NCI-H2029 (cell line): Measurements from ENCODE around the gene DAPP1.
"Not testable (repeated sequence)": the region's sequence is repeated elsewhere in the genome, so short reads cannot be mapped to it uniquely, and the experiment has no call there.

Experiments
- DNase-seq: peaks from one replicate; lab custom pipeline; 2025; lab: John Stamatoyannopoulos, UW

Gene DAPP1

GRCh38 chr4:99824070-99824599 is 7.5 kb downstream of the DAPP1 start:
- no peak for DNase-seq

GRCh38 chr4:99825272-99825671 is 8.6 kb downstream of the DAPP1 start:
- no peak for DNase-seq

DNA sequence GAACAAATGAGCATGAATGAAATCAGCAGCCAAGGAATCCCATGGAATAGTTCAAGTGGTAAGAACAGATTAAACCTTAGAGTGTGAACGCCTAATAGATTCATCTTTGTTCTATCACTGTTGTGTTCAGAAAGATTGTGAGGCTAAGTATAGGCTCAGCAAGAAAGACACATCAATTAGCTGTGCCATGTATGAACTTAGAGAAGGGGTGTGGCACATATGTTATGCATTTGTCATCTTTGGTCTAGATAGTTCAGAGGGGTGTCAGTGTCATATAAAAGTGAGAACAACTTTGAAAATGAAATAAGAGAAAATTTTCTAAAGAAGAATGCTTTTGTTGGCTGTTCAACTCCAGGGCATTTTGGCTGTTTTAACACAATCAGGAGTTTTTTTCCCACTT is 9.4 kb downstream of the DAPP1 start:
- DNase-seq: no peak

DNA sequence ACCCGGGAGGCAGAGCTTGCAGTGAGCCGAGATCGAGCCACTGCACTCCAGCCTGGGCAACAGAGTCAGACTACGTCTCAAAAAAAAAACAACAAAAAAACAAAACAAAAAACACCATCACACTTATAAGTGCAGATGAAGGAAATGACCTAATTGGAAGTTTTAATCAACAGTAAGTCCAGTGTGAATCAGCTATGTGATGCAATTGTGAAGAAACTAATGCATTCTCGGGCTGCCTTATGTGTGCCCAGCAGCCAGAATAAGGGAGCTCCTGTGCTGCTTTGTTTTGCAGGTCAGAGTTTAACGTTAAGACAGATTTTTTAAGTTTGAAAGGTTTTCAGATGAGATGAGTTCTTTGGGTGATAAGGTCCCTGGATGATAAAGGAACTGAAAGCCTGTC is 10.8 kb downstream of the DAPP1 start:
- DNase-seq: no peak

- DNase-seq: no peak
Observed at GRCh38 chr4:99827857-99828256, 11.2 kb downstream of the DAPP1 start.

DNA sequence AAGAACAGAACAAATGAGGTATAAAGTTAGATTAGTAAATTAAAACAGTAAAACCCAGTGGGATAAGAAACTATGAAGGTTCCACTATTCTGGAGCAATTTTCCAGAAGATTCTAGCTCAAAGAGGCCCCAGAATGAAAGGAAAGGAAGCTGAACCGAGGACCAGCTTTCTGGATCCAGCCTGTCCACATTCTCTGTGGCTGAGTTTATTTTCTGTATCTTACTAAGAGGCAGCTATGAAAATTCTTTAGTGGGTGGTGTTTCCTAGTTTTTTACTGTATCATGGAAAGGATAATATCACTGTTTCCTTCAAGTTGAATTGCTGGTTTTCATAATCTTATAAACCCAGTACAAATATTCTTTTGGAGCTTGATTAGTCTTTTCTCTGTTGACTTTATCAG is 11.8 kb downstream of the DAPP1 start:
- no peak for DNase-seq

- not testable (repeated sequence) for DNase-seq
Observed at GRCh38 chr4:99830051-99830450, 13.4 kb downstream of the DAPP1 start.

DNA sequence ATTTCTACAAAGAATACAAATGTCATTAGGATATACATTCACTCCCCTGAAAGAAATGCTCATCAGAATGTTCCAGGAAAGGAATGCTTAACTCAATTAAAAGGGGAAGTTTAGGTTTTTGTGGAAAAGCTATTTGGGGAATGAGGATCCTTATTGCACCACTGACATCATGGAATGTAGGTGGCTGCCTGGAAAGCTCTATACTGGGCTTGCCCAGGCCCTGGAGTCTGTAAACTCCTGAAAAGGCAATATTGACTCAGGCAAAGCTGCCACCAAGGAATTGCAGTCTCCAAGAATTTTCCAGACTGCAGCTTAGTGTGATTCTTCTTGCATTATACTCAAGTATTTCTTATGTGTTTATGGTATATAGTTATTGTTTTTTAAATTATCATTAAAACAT is 15.7 kb downstream of the DAPP1 start:
- DNase-seq: no peak

DNA sequence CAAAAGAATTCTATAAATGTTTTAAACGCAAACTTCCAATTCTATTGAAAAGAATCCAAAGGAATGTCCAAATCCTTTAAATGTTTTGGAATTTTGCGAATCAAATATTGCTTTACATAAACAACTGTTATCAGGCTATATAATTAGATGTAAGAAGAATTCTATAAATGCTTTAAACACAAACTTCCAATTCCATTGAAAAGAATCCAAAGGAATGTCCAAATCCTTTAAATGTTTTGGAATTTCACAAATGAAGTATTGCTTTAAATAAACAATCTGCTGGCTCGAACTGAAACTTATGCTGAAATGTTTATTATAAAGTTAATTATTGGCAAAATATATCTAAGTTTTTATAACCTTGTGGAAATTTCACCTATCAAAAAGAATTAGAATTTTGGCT is 16.1 kb downstream of the DAPP1 start:
- no peak for DNase-seq

DNA sequence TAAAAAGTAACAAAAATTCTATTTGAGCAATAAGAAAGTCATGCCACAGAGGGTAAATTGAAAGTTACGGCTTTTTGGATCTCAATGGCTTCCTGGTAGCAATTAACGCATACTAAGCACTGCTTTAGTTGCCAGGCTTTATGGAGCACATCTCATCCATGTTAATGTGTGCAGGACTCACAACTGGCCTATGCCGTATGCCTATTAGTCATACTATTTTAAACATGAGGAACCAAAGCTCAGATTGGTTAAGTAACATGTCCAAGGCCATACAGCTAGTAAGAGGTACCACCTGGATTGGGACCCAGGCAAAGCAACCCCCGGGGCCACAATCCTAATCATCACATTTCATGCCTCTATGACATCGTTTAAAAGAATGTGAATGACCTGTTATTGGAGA is 17.1 kb downstream of the DAPP1 start:
- DNase-seq: no peak

- no peak for DNase-seq
Observed at GRCh38 chr4:99834569-99834968, 17.9 kb downstream of the DAPP1 start.

- DNase-seq: no peak
Observed at GRCh38 chr4:99835942-99836341, 19.3 kb downstream of the DAPP1 start.

- no peak for DNase-seq
Observed at GRCh38 chr4:99838927-99839326, 22.3 kb downstream of the DAPP1 start.

GRCh38 chr4:99841129-99841528 is 24.5 kb downstream of the DAPP1 start:
- DNase-seq: no peak

GRCh38 chr4:99843413-99843812 is 26.8 kb downstream of the DAPP1 start:
- no peak for DNase-seq

DNA sequence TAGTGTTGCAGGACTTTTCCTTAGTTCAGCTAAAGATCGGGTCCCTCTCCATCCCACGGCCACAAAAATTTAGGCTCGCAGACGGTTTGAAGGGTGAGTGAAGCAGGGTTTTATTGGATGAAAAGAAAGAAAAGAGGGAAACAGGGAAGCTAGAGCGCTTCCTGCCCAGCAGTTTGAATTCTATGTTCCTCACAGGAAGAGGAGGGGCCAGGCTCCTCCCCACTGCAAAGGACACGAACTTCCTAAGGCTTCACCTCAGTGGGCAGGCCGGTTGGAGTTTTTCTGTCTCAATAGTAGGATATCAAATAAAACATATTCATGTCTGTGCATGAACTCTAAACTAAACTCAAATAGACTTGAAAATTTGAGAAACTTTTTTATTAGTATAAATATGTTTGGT is 27.4 kb downstream of the DAPP1 start:
- no peak for DNase-seq

GRCh38 chr4:99845179-99845578 is 28.6 kb downstream of the DAPP1 start:
- DNase-seq: no peak

DNA sequence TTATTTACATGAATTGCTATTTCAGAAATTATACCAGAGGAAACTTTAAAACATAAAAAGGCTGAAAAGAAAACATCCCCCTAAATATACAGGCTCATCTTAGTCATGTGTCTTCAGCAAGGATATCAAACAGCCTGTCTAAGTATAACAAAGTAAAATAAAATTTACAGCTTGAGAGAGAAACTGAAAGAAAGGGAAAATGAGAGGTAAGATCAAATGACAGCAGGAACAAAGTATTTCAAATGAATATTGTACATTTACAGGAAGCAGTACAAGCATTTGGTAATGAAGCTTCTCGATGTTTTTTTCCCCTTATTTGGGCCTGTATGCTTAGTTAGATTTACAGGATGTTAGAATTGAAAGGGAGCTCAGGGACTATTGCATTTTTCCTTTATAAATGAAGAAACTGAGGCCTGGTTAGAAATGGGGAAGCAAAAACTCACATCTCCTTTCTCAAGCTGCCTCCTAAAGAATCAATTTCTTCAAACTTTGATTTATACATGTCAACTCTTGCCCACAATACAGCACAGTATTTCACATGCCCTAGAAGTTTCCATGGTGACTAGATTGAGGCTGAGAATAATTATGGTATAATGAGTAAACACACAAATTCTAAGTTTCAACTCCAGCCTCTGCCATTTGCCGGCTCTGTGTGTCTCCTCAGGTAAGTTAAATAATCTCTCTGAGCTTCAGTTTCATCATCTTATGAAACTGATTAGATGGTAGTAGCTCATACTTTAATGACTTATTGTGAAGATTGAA is 29.3 kb downstream of the DAPP1 start:
- no peak for DNase-seq

DNA sequence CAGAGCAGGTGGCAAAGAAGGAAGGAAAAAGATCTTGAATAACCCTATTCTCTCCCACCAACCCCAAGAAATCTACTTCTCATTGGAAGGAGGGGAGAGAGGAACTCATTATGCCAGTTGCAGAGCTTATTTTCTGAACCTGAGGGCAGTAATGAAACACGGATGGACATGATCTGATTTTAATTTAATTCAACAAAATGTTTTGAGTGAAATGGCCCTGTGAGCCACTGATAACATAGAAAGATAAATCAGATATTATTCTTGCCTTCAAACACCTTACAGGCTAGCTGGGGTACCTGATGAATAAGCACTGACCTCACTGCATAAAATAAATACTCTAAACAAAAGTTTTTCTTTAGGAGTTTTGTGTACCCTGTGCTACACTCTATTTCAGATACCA is 30.3 kb downstream of the DAPP1 start:
- no peak for DNase-seq

DNA sequence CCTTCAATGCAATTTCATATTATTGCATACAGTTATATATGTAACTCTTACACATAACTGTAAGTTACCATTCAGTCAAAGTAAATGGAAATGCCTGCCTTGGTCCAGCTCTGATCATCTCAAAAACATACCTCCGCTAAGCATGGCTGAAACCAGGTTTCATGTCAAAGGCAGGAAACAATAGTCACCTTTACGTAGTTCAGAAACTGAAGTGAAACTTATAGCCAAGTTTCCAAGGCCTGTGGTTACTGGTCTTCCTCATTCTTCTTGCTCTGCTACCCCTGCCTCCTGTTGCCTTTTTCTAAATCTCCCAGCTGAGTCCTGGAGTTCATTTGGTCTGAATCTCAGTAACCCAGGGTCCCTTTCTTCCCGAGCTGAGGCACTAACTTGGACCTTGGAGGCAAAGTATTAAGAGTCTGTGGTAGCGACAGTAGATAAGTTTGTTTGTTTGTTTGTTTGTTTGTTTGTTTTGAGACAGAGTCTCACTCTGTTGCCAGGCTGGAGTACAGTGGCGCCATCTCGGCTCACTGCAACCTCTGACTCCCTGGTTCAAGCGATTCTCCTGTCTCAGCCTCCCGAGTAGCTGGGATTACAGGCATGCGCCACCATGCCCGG is 30.8 kb downstream of the DAPP1 start:
- DNase-seq: no peak

DNA sequence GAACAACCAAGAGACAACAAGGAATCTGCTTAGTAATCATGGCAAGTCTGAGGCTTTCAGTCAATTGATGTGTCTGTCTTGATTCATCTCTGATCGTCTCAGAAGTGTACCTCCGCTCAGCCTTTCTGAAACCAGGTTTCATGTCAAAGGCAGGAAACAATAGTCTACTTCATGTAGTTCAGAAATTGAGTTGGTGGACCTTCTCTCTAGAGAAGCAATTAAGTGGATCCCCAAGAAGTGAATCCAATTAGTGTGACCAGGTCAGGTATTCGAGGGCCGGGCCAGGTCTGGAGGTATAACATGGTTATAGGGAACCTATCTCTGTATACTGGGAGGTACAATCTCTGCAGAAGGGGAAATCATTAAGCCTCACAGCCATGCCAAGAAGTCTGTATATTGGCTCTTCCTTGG is 32.0 kb downstream of the DAPP1 start:
- no peak for DNase-seq

DNA sequence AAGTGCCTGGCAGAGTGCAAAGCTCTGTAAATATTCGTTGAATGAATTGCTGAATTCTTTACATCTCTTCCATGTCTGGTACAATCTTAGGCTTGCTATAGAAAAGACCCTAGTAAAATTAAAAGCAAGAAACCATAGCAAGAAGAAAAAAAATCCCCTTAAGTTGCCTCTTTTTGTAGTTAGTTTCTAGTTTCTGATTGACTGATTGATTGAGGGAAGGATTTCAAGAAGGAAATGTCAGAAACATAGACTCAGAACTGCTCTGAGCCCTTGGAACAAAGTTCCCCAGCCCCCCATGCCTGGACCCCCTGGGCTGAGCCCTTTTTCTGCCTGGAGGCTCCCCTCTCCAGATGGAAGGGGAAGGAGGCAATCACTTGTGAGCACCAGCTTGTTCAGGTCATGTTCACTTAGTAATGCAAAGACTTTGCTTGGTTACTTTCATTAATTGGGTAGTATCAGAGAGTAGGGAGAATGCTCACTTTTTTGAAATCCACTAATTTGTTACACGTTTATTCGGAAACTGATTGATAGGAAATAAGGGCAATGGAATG is 35.6 kb downstream of the DAPP1 start:
- no peak for DNase-seq

DNA sequence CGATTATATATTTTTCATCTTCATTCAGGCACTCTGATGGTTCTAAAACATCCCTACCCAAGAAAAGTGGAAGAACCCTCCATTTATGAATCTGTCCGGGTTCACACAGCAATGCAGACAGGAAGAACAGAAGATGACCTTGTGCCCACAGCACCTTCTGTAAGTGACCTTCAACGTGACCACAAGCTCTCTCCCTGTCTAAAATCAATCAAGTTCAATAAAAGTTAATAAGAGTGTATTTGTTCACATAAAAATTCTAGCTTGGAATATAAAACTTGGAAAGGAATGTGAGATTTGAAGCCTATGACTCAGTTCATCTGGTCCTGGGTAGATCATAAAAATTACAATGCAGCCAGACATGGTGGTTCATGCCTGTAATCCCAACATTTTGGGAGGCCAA is 36.6 kb downstream of the DAPP1 start:
- no peak for DNase-seq
